ENCODE results near the gene CEMIP2. TPM values are rescaled to one million over a fixed set of nuclear protein-coding genes. Genes with fewer than 3 reads are reported as not detected.

CEMIP2 gene
- total RNA-seq, 1 experiment from 2014 or later, result 28.4 TPM

GRCh38 chr9:71742703-71743102 lies 25.6 kb downstream of the CEMIP2 start:
- no peaks in the 10 kb centered on the region for H3K27me3 Mint-ChIP-seq (ENCODE audit: insufficient read depth, unreplicated experiment)
- peaks cover 36% of the 10 kb centered on the region for H3K36me3 Mint-ChIP-seq (ENCODE audit: insufficient read depth, unreplicated experiment)
- BruUV-seq (replicated peaks), result no TSS peak
- H3K27ac Mint-ChIP-seq (ENCODE audit: unreplicated experiment), result no peak overlapping the region
- no peak for TF ChIP-seq CTCF (IDR thresholded peaks at IDR 0.05; ENCODE audit: insufficient read depth in 1 of 2, low read depth in 1 of 2, low read length in 1 of 2, severe bottlenecking in 1 of 2, unreplicated experiment in 1 of 2)
- ChIA-PET CTCF (interaction anchor here (1.5 kb wide), 1 partner anchor 26 kb away, joined by 6 read pairs; no protein-coding TSS in a partner anchor), POLR2A (no interaction called here)
- DNase-seq, result no peak
- intact Hi-C loops (cut with micrococcal nuclease; ENCODE audit: unreplicated experiment), result loop anchor here (2.0 kb wide), 2 partner anchors 14 to 24 kb away; no protein-coding TSS in a partner anchor
- no peaks in the 10 kb centered on the region for H3K4me1 Mint-ChIP-seq (ENCODE audit: low read depth, unreplicated experiment)
- Histone ChIP-seq H3K4me1 (peaks cover 13% of the 10 kb centered on the region), H3K9me3 (no peaks in the 10 kb centered on the region), H3K4me3 (ENCODE audit: low read depth, low read length) (no peak overlapping the region), H3K27me3 (replicated peaks; ENCODE audit: control insufficient read depth, insufficient read depth, low read length) (no peaks in the 10 kb centered on the region), H3K36me3 (ENCODE audit: control insufficient read depth, insufficient read depth, low read length) (no peaks in the 10 kb centered on the region)
- H3K4me3 Mint-ChIP-seq (ENCODE audit: unreplicated experiment), result no peak overlapping the region
- H3K9me3 Mint-ChIP-seq (ENCODE audit: unreplicated experiment), result no peaks in the 10 kb centered on the region

DNA sequence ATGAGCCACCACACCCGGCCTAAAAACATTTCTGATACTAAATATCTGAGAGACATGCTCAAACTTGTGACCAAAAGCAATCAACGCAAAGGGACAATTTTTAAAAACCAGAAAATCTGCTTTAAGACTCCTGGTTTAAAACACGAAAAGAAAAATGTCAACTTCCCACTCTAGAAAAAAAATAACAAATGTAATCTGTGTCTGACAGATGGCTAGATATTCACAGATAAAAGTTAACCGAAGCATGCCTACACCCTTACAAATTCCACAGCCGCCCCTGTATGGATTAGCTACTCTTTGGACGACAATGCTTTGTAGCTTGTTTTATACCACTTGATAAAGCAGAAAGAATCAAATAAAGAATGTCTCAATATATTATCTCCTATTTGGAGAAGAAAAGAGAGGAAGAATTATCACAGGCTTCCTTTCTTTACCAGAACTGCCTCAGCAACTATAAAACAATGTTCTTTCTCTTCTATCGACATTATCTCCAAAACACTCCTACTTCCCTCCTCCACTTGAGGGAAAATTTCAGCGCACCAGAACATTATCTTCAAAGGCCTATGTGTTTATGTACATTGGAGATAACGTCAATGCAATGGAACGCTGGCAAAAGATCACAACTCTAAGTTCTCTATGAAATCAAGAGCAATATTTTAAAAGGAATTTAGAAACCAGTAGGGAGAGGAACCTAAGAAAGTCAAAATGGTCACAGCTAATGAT lies 26.2 kb downstream of the CEMIP2 start:
- CTCF ChIA-PET, result interaction anchor here (1.5 kb wide), 1 partner anchor 27 kb away, joined by 6 read pairs; no protein-coding TSS in a partner anchor
- intact Hi-C loops (cut with micrococcal nuclease; ENCODE audit: unreplicated experiment), result loop anchor here (2.0 kb wide), 2 partner anchors 15 to 25 kb away; no protein-coding TSS in a partner anchor
- H3K36me3 Mint-ChIP-seq (ENCODE audit: insufficient read depth, unreplicated experiment), result peaks cover 40% of the 10 kb centered on the region

GRCh38 chr9:71740199-71740598 lies 28.1 kb downstream of the CEMIP2 start:
- H3K4me3 Mint-ChIP-seq (ENCODE audit: unreplicated experiment), result no peak overlapping the region
- Histone ChIP-seq H3K9me3 (no peaks in the 10 kb centered on the region), H3K4me3 (ENCODE audit: low read depth, low read length) (no peak overlapping the region), H3K27me3 (replicated peaks; ENCODE audit: control insufficient read depth, insufficient read depth, low read length) (no peaks in the 10 kb centered on the region), H3K4me1 (peaks cover 13% of the 10 kb centered on the region), H3K36me3 (ENCODE audit: control insufficient read depth, insufficient read depth, low read length) (no peaks in the 10 kb centered on the region)
- no peaks in the 10 kb centered on the region for H3K27me3 Mint-ChIP-seq (ENCODE audit: insufficient read depth, unreplicated experiment)
- no peak overlapping the region for H3K27ac Mint-ChIP-seq (ENCODE audit: unreplicated experiment)
- no peak for DNase-seq
- peaks cover 31% of the 10 kb centered on the region for H3K36me3 Mint-ChIP-seq (ENCODE audit: insufficient read depth, unreplicated experiment)
- no peaks in the 10 kb centered on the region for H3K9me3 Mint-ChIP-seq (ENCODE audit: unreplicated experiment)
- BruUV-seq (replicated peaks), result no TSS peak
- POLR2A ChIA-PET, result no interaction called here
- intact Hi-C loops (cut with micrococcal nuclease; ENCODE audit: unreplicated experiment), result no loop called here
- no peaks in the 10 kb centered on the region for H3K4me1 Mint-ChIP-seq (ENCODE audit: low read depth, unreplicated experiment)
- CTCF ChIA-PET, result interaction anchor here (0.8 kb wide), 1 partner anchor 29 kb away, joined by 4 read pairs; no protein-coding TSS in a partner anchor
- no peak for TF ChIP-seq CTCF (IDR thresholded peaks at IDR 0.05; ENCODE audit: insufficient read depth in 1 of 2, low read depth in 1 of 2, low read length in 1 of 2, severe bottlenecking in 1 of 2, unreplicated experiment in 1 of 2)

More for the DNA sequence above, 26.2 kb downstream of the CEMIP2 start:
- no TSS peak for BruUV-seq (replicated peaks)
- Mint-ChIP-seq H3K4me1 (ENCODE audit: low read depth, unreplicated experiment) (no peaks in the 10 kb centered on the region), H3K9me3 (ENCODE audit: unreplicated experiment) (no peaks in the 10 kb centered on the region), H3K27ac (ENCODE audit: unreplicated experiment) (peak overlapping the region; percentile 57), H3K27me3 (ENCODE audit: insufficient read depth, unreplicated experiment) (no peaks in the 10 kb centered on the region), H3K4me3 (ENCODE audit: unreplicated experiment) (peak overlapping the region; percentile 36)
- H3K36me3 ChIP-seq (ENCODE audit: control insufficient read depth, insufficient read depth, low read length), result no peaks in the 10 kb centered on the region
- no peak for TF ChIP-seq CTCF (IDR thresholded peaks at IDR 0.05; ENCODE audit: insufficient read depth in 1 of 2, low read depth in 1 of 2, low read length in 1 of 2, severe bottlenecking in 1 of 2, unreplicated experiment in 1 of 2)
- no peaks in the 10 kb centered on the region for H3K27me3 ChIP-seq (replicated peaks; ENCODE audit: control insufficient read depth, insufficient read depth, low read length)
- POLR2A ChIA-PET, result no interaction called here
- H3K4me1 ChIP-seq, result peaks cover 13% of the 10 kb centered on the region
- DNase-seq, result peak; percentile 38 to 42
- H3K4me3 ChIP-seq (ENCODE audit: low read depth, low read length), result no peak overlapping the region
- no peaks in the 10 kb centered on the region for H3K9me3 ChIP-seq

Data from Caco-2 (cell line).